HG03139 (cell line): Measurements from ENCODE around the gene FAM227A.

Source experiments
- ATAC-seq: cut with Tn5 transposase; IDR thresholded peaks from one replicate; pipeline ENCODE4 v1.9.1; 2021; ENCODE audit not compliant: unreplicated experiment

The FAM227A gene

GRCh38 chr22:38554281-38554680 is 101.9 kb downstream of the FAM227A start:
- ATAC-seq, result no peak

GRCh38 chr22:38549101-38549894 is 106.9 kb downstream of the FAM227A start:
- no peak for ATAC-seq

- no peak for ATAC-seq
Observed at GRCh38 chr22:38540701-38541100, 115.5 kb downstream of the FAM227A start.

- ATAC-seq, result no peak
Observed at GRCh38 chr22:38531251-38531938, 124.8 kb downstream of the FAM227A start.
